AG04449 (cell line): ENCODE measurements around the gene LMBR1L.
A peak's percentile ranks its signal among the peaks of the same experiment; 100 is the strongest.
"Not testable (repeated sequence)": the region's sequence is repeated elsewhere in the genome, so short reads cannot be mapped to it uniquely, and the experiment has no call there.

Experiments
- CTCF ChIA-PET: fragments of 350-600 bp; formaldehyde crosslinking; extraction: SDS; loops from one replicate; lab custom pipeline; 2021; ENCODE audit warnings: antibody characterized with exemption; lab: Yijun Ruan, JAX
- POLR2A ChIA-PET: fragments of 400-600, 350-600 bp; formaldehyde crosslinking; extraction: SDS; loops from one replicate; lab custom pipeline; 2020; ENCODE audit warnings: antibody characterized with exemption, inconsistent platforms; lab: Yijun Ruan, JAX
- DNase-seq: peaks from one replicate; pipeline ENCODE4 v3.0.0-alpha.2; 2010; ENCODE audit warnings: low read depth, low spot score
- H3K4me3 ChIP-seq: 2 replicates; pipeline ENCODE4 v1.5.1; 2011; ENCODE audit warnings: low read depth, mild to moderate bottlenecking, control low read depth, low read length
- TF ChIP-seq, protein P1 (sequence below): IDR thresholded peaks from one replicate; pipeline ENCODE4 v1.5.1; 2011; ENCODE audit warnings: mild to moderate bottlenecking, moderate library complexity, low read length, control low read depth, inconsistent platforms; ENCODE audit not compliant: insufficient read depth; ENCODE audit errors: missing control alignments

LMBR1L gene

DNA sequence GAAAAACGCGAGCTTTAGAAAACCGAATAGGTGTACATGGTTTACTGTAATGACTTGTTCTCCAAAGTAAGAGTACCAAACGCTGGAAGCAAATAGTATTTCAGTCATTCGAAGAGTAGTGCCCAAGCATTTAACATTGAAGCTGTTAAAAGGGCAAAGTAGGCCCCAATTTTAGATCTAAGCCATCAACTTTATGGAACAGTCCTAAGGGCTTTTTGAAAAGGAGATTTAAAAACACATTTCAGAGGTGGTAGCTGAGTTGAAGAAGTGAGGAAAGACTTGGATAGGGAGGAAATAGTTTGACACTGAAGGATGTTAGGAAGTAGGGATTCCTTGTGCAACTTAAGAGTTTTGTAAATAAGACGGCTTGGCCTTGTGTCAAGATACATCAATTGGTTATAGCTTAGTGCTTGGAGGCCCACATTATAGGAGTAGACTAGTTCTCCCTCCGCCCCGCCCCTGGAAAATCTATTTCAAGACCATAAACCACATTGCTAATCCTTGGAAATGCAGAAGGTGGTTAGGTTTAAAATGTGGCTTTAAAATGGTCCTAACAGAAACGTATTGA, 21.3 kb upstream of the LMBR1L start:
- H3K4me3 ChIP-seq: peak overlapping the region; percentile 58
- DNase-seq: no peak
- CTCF ChIA-PET: interaction anchor here (0.8 to 5.7 kb wide), 9 partner anchors 11 to 131 kb away, joined by 3 to 93 read pairs (median 17); partner anchors contain the start of gene RHEBL1
- TF ChIP-seq, protein P1, sequence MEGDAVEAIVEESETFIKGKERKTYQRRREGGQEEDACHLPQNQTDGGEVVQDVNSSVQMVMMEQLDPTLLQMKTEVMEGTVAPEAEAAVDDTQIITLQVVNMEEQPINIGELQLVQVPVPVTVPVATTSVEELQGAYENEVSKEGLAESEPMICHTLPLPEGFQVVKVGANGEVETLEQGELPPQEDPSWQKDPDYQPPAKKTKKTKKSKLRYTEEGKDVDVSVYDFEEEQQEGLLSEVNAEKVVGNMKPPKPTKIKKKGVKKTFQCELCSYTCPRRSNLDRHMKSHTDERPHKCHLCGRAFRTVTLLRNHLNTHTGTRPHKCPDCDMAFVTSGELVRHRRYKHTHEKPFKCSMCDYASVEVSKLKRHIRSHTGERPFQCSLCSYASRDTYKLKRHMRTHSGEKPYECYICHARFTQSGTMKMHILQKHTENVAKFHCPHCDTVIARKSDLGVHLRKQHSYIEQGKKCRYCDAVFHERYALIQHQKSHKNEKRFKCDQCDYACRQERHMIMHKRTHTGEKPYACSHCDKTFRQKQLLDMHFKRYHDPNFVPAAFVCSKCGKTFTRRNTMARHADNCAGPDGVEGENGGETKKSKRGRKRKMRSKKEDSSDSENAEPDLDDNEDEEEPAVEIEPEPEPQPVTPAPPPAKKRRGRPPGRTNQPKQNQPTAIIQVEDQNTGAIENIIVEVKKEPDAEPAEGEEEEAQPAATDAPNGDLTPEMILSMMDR: no peak
- POLR2A ChIA-PET: interaction anchor here (1.0 to 4.4 kb wide), 14 partner anchors 9 to 139 kb away, joined by 3 to 37 read pairs (median 21); partner anchors contain the start of genes LMBR1L and TUBA1A

DNA sequence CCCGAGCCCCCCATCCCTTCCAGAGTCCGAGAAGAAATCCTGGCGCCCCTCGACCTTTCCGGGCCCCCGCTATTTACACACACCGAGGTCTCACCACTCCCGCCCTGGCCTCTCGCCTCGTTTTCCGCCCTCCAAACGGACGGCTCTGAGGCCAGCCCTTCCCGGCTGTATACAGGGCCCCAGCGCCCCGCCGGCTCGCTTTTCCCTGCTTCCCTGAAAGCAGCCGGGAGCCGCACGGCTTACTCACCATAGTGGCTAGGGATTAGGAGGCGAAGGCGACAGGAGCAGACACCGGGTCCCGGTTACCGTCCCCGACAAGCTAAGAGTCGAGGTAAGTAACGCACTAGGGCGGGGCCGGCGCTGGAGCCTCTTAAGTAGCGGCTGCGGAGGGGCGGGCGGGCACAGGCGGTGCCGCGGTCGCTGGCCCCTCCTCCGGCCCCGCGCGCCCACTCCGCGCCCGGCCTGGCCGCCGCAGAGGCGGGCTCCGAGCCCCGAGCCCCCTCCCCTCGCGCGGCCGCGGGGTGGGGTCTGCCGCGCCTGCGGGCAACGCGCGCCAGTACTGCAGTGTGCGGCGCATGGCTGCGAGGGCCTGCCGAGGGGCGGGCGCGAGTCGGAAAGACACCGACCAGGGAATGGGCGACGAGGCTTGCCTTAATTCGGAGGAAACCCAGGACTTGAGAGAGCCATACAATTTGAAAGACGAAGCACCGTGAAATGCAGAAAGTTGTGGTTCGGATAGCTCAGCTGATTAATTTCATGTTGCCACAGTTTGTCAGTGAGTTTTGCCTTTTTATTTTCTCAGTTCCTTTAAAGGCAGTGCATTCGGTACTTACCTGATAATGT, 20.6 kb upstream of the LMBR1L start, which contains the start of gene TUBA1B:
Gene TUBA1B (minus strand): TSS at position 345 of the 843 bp plus-strand sequence. CDS start 95 bp downstream, at position 250.
- DNase-seq: peak; percentile 28
- peak within 1 kb of the TSS; percentile 96 for H3K4me3 ChIP-seq
- TF ChIP-seq, protein P1: no peak
- POLR2A ChIA-PET: interaction anchor here (0.5 to 4.4 kb wide), 40 partner anchors 10 to 365 kb away, joined by 3 to 37 read pairs (median 6); partner anchors contain the start of genes ARF3, DHH, LMBR1L and RHEBL1
- CTCF ChIA-PET: interaction anchor here (0.7 to 5.7 kb wide), 26 partner anchors 7 to 132 kb away, joined by 3 to 93 read pairs (median 6); partner anchors contain the start of genes DHH, LMBR1L and RHEBL1

DNA sequence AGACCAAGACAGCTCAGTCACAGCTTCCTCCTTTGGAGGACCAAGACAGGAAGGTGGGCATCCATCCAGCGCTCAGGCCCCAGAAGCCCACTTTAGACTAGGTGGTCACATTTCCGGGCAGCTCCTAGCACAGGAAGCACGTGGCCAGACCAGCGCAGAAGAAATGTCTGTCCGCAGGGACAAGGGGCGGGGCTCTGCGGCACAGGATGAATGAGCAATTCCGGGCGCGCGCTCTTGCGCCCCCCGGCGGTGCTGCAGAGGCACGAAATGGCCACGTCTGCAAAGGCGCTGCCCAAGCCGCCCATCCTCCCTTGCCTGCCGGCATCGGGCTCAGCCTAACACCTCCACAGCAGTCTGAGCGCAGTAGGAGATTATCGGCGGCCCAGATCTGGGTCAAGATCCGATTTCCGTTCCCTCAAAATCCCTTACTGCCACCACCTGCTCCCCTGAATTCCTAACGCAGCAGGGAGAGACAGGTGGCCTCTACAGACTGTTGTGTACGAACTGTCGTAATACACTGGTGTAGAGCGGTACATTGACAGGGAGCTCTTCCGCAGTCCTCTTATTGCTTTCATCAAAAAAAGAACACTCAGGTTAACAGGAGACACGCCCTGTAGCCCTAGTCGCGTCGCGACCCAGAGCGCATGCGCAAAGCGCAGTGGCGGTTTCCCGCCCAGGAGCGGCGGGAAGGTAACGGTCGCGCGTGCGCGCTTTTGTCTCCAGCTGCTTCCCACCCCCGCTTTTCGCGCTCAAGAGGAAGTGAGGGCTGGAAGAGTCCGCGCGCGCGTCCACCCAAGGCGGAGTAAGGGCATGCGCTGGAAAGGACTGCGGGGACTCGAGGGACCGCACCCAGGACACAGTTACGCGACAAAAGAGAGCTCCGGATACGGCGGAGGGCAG, 19.8 kb upstream of the LMBR1L start:
- TF ChIP-seq, protein P1: peak; percentile 98
- CTCF ChIA-PET: interaction anchor here (0.6 to 5.7 kb wide), 43 partner anchors 8 to 140 kb away, joined by 3 to 93 read pairs (median 4); partner anchors contain the start of genes DHH and LMBR1L
- H3K4me3 ChIP-seq: peak overlapping the region; percentile 96
- POLR2A ChIA-PET: interaction anchor here (0.5 to 4.4 kb wide), 40 partner anchors 9 to 377 kb away, joined by 3 to 37 read pairs (median 6); partner anchors contain the start of genes ARF3, DHH, LMBR1L and RHEBL1
- DNase-seq: peak; percentile 63

DNA sequence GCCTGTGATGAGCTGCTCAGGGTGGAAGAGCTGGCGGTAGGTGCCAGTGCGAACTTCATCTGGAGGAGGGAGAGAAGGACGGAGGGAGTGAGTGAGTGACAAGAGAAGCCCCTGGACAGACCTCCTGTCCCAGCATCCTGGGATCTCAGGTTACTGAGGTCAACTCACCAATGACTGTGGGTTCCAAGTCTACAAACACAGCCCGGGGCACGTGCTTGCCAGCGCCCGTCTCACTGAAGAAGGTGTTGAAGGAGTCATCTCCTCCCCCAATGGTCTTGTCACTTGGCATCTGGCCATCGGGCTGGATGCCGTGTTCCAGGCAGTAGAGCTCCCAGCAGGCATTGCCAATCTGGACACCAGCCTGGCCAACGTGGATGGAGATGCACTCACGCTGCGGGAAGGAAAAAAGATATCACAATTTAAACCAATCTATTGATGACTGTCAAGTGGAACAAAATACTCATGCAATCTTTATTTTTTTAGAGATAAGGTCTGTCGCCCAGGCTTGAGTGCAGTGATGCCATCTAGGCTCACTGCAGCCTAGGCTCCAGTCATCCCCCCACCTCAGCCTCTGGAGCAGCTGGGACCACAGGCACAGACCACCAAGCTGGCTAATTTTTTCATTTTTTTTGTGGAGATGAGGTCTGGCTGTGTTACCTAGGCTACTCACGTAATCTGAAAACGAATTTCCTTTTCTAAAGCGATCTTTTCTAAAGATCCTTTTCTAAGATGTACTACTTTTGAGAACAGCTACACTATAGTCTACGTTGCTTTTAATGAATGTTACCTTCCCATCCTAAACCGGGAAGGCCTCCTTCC, 18.9 kb upstream of the LMBR1L start:
- DNase-seq: no peak
- TF ChIP-seq, protein P1: no peak
- POLR2A ChIA-PET: interaction anchor here (0.6 to 4.4 kb wide), 22 partner anchors 8 to 139 kb away, joined by 3 to 37 read pairs (median 14); partner anchors contain the start of genes DHH, RHEBL1 and TUBA1A
- peak overlapping the region; percentile 96 for H3K4me3 ChIP-seq
- CTCF ChIA-PET: interaction anchor here (0.6 to 5.7 kb wide), 33 partner anchors 9 to 141 kb away, joined by 3 to 93 read pairs (median 5); partner anchors contain the start of gene LMBR1L

DNA sequence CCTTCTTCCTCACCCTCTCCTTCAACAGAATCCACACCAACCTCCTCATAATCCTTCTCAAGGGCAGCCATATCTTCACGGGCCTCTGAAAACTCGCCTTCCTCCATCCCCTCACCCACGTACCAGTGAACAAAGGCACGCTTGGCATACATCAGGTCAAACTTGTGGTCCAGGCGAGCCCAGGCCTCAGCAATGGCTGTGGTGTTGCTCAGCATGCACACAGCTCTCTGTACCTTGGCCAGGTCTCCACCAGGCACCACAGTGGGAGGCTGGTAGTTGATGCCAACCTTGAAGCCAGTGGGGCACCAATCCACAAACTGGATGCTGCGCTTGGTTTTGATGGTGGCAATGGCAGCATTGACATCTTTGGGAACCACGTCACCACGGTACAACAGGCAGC, 17.3 kb upstream of the LMBR1L start:
- ChIA-PET POLR2A (interaction anchor here (0.8 kb wide), 1 partner anchor 70 kb away, joined by 3 read pairs; no protein-coding TSS in a partner anchor), CTCF (interaction anchor here (0.9 to 1.3 kb wide), 10 partner anchors 16 to 109 kb away, joined by 3 to 7 read pairs (median 4); no protein-coding TSS in a partner anchor)
- H3K4me3 ChIP-seq: not testable (repeated sequence)

More for the DNA sequence above, 17.3 kb upstream of the LMBR1L start:
- DNase-seq: not testable (repeated sequence)
